Hematopoietic multipotent progenitor cell treated with erythropoietin and hydrocortisone succinate and interleukin-3 and kit ligand, for 17 days (in vitro differentiated cells): ENCODE measurements around the gene OTOF.

Experiments used
- DNase-seq: peaks from one replicate; pipeline ENCODE4 v3.0.0-alpha.2; 2015; ENCODE audit warnings: low spot score

The OTOF gene

GRCh38 chr2:26500406-26500805 lies 22.5 kb upstream of the OTOF start:
- no peak for DNase-seq

- DNase-seq, result no peak
These were observed 17.9 kb upstream of the OTOF start for GRCh38 chr2:26495705-26496297.

- DNase-seq, result no peak
These were observed 17.0 kb upstream of the OTOF start for GRCh38 chr2:26494891-26495290.

GRCh38 chr2:26494199-26494598 lies 16.3 kb upstream of the OTOF start:
- no peak for DNase-seq

GRCh38 chr2:26493566-26493965 lies 15.6 kb upstream of the OTOF start:
- no peak for DNase-seq

GRCh38 chr2:26492749-26493515 lies 15.0 kb upstream of the OTOF start:
- DNase-seq, result no peak

GRCh38 chr2:26491563-26492167 lies 13.7 kb upstream of the OTOF start:
- DNase-seq, result no peak

- DNase-seq, result no peak
These were observed 11.4 kb upstream of the OTOF start for GRCh38 chr2:26489213-26489850.

- no peak for DNase-seq
These were observed 10.7 kb upstream of the OTOF start for GRCh38 chr2:26488463-26489212.

- DNase-seq, result no peak
These were observed 9.3 kb upstream of the OTOF start for GRCh38 chr2:26487192-26487591.

- no peak for DNase-seq
These were observed 8.9 kb upstream of the OTOF start for GRCh38 chr2:26486789-26487188.

- DNase-seq, result no peak
These were observed 7.9 kb upstream of the OTOF start for GRCh38 chr2:26485725-26486418.

- no peak for DNase-seq
These were observed 7.2 kb upstream of the OTOF start for GRCh38 chr2:26485099-26485498.

- no peak for DNase-seq
These were observed 6.7 kb upstream of the OTOF start for GRCh38 chr2:26484579-26484978.

- no peak for DNase-seq
These were observed 6.1 kb upstream of the OTOF start for GRCh38 chr2:26483957-26484565.

GRCh38 chr2:26483516-26483915 lies 5.6 kb upstream of the OTOF start:
- no peak for DNase-seq

GRCh38 chr2:26483027-26483326 lies 5.1 kb upstream of the OTOF start:
- DNase-seq, result no peak

GRCh38 chr2:26482211-26483026 lies 4.5 kb upstream of the OTOF start:
- no peak for DNase-seq

- no peak for DNase-seq
These were observed 3.8 kb upstream of the OTOF start for GRCh38 chr2:26481706-26482105.

- no peak for DNase-seq
These were observed 2.9 kb upstream of the OTOF start for GRCh38 chr2:26480566-26481423.
